Mononuclear cell (primary cell): ENCODE results near the gene SLC35F1. TPM values are rescaled to one million over a fixed set of nuclear protein-coding genes. Genes with fewer than 3 reads are reported as not detected.

Experiments used
- H3K27me3 ChIP-seq: 2 replicates; pipeline ENCODE4 v1.6.0; 2011; ENCODE audit warnings: low read length, control low read depth; ENCODE audit not compliant: insufficient read depth
- H3K4me1 ChIP-seq: 2 replicates; pipeline ENCODE4 v1.5.1; 2011; ENCODE audit warnings: mild to moderate bottlenecking, low read length, control low read depth; ENCODE audit not compliant: insufficient read depth
- H3K4me3 ChIP-seq: 2 replicates; pipeline ENCODE4 v1.5.1; 2011; ENCODE audit warnings: mild to moderate bottlenecking, low read length, moderate library complexity
- H3K9me3 ChIP-seq: 2 replicates; pipeline ENCODE4 v1.5.1; 2011; ENCODE audit warnings: low read depth, mild to moderate bottlenecking, control low read depth, low read length
- total RNA-seq: library from RNA; depleted of rRNA; stranded (reverse); fragments of >200 nt; gene quantifications from one replicate; pipeline ENCODE4 v1.2.3, GENCODE V29; 2012

Gene SLC35F1
- total RNA-seq, 1 donor: not detected

DNA sequence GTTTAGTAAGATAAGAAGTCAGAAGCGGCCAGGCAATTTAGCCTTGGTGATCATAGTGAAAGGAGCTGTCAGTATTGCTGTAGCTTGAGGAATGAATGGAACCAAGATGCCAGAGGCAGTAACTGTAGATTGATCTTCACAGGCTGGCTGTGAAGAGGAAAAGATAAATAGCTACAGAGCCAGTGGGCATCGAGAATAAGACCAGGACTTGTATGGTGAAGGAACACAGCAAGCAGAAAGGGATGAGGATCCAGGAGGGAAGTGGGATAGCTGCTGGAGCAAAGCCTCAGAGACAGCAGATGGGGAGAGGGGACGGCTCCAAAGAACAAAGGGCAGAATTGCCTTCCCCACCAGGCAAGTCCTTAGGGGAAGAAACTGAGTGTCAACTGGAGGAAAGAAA, 346.7 kb downstream of the SLC35F1 start:
- Histone ChIP-seq H3K4me1 (no peaks in the 10 kb centered on the region), H3K4me3 (no peak overlapping the region), H3K27me3 (no peaks in the 10 kb centered on the region), H3K9me3 (no peaks in the 10 kb centered on the region)

DNA sequence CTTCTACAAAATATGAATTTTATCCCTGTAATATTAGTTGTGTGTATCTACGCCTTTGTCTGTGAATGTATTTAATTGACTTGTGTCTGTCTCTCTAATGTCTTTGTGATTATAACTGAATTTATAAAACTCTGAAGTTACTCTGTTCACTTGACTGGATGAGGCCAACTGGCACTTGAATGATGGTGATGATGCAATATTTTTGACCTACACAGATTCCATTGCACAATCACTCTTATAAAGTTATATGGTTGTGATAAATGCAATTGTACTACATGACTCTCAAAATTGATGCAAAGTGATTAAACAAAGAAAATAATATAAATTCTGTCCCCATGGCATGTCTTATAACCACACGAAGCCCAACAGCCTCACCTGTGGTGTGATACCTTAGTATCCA, 353.8 kb downstream of the SLC35F1 start:
- H3K27me3 ChIP-seq: no peaks in the 10 kb centered on the region
- H3K4me1 ChIP-seq: no peaks in the 10 kb centered on the region
- no peak overlapping the region for H3K4me3 ChIP-seq
- H3K9me3 ChIP-seq: no peaks in the 10 kb centered on the region

DNA sequence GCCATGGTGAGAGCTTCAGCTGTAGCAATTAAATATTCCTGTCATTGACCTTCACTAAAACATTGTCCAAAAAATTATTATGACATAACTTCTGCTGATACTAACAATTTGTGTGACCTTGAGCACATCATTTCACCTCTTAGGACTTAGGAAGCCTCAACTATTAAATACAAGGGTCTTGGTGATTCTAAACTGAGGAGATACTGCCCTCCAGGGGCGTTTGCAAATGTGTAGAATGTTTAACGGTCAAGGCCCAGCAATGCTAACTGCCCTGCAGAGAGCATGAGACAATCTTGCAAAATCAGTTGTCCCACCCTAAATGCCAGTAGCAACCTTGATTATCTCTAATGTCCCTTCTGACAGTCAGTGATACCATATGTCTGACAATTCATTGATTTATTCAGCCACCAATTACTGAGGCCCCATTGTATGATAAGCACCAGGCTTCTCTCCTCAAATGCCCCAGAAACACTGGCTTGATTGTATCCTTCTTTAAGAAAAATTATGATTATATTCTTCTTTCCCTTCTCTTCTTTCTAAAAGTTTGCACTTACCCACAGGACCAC, 356.9 kb downstream of the SLC35F1 start:
- Histone ChIP-seq H3K4me1 (no peaks in the 10 kb centered on the region), H3K27me3 (no peaks in the 10 kb centered on the region), H3K4me3 (no peak overlapping the region), H3K9me3 (no peaks in the 10 kb centered on the region)

DNA sequence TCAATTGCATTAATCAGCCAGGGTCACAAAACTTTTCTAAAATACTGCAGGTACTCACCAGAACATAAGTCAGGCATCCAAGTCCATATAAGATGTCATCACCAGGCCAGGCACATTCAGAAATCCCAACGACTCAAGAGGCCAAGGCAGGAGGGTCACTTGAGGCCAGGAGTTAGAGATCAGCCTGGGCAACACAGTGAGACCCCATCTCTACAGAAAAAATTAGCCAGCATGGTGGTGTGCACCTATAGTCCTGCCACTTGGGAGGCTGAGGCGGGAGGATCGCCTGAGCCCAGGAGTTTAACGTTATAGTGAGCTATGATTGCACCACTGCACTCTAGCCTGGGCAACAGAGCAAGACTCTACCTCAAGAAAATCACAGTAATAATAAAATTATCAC, 362.6 kb downstream of the SLC35F1 start:
- H3K4me1 ChIP-seq: no peaks in the 10 kb centered on the region
- no peaks in the 10 kb centered on the region for H3K27me3 ChIP-seq
- H3K4me3 ChIP-seq: no peak overlapping the region
- H3K9me3 ChIP-seq: no peaks in the 10 kb centered on the region

DNA sequence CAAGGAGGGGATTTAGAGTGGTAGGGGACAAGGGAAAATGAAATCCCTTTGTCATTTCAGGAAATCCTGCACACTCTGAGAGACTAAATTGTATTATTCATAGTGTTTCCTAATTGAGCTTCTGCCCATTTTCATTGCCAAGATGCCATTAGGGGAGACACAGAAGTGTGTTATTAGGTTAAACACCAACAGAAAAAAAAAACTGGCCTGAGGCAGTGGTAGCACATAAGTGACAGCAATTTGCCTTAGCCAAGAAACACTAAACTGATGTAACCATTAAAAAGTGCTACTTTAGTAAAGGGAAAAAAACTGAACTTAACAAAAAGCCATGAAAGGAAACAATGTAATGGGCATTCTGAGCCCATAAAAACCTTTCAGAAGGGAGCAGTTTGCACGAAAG, 370.6 kb downstream of the SLC35F1 start:
- no peaks in the 10 kb centered on the region for H3K27me3 ChIP-seq
- H3K4me1 ChIP-seq: no peaks in the 10 kb centered on the region
- no peaks in the 10 kb centered on the region for H3K9me3 ChIP-seq
- H3K4me3 ChIP-seq: no peak overlapping the region

DNA sequence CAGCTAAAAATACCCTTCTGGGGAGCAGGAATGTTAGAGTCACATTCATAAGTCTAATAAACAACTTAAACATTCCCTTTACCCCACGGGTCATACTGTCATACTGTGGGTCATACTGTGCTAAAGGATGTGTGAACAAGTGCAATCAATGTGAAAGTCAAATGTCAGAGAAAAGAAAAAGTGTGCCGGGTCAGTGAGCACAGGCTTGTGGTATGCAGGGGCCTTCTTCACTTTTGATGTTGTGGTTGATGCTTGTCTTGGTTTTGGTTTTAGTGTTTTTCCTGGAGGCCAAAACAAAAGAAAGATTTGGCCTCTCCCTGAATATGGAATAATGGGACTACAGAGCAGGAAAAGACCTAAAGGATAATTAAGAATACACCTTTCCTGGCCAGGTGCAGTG, 373.1 kb downstream of the SLC35F1 start:
- no peaks in the 10 kb centered on the region for H3K27me3 ChIP-seq
- no peak overlapping the region for H3K4me3 ChIP-seq
- no peaks in the 10 kb centered on the region for H3K4me1 ChIP-seq
- H3K9me3 ChIP-seq: no peaks in the 10 kb centered on the region

DNA sequence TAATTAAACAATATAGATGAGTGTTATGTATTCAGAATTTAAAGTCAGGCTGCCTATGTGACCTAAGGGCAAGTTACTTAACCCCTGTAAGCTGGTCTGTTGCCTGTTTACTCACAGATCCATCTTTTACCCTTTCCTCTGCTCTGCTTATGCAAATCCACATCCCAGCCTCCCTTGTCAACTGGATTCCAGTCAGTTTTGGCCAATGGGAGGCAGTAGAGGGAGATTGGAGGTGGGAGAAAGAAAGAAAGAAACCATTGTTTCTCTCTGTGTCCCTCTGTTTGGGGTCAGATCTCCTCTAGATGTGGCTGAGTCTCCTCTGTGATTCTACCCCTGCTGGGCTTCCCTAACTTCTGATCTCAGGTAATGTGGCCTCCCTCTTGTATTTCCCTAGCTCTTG, 374.2 kb downstream of the SLC35F1 start:
- Histone ChIP-seq H3K4me3 (no peak overlapping the region), H3K9me3 (no peaks in the 10 kb centered on the region), H3K27me3 (no peaks in the 10 kb centered on the region), H3K4me1 (no peaks in the 10 kb centered on the region)

DNA sequence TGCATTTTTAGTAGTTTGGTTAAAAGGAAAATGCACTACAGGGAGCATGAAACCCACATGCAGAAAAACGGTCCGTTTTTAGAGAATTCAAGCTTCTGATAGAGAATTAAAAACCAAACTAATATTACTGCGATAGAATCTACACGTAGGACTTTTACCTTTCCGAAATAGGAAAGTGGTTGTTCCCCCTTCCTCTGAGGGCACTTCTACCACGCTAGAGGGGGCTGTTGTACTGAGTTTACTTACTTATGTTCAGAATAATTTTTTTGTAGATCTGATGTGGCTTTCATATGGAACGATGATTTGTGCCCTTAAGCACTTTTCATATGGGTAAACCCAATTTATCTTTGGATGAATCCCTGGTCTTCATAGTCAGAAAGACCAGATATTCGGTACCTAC, 376.7 kb downstream of the SLC35F1 start:
- H3K27me3 ChIP-seq: no peaks in the 10 kb centered on the region
- no peaks in the 10 kb centered on the region for H3K9me3 ChIP-seq
- no peak overlapping the region for H3K4me3 ChIP-seq
- no peaks in the 10 kb centered on the region for H3K4me1 ChIP-seq

DNA sequence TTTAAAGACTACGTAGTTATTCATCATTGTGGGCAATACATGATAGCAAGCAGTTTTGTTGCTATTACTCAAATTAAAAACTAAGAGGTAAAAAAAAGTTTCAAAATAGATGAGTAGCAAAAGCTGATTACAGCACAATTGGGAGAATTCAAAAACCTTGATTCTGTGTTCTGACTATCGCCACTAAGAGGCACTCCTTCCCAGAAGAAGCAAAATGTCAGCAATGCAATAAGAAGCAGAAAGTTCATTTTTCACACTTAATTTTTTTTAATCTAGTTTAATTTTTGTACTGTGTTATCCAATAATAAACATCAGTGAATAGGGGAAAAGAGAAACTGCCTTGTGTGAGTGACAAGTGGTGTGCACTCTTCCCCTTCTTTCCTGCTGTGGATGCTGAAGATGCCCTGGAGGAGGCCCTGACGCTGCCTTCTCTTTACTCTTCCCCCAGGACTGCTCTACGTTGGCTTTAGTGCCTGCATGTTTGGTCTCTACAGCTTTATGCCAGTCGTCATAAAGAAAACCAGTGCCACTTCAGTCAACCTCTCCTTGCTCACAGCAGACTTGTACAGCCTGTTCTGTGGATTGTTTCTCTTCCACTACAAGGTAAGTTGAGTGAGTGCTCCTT, 377.8 kb downstream of the SLC35F1 start:
- H3K4me3 ChIP-seq: no peak overlapping the region
- no peaks in the 10 kb centered on the region for H3K4me1 ChIP-seq
- H3K9me3 ChIP-seq: no peaks in the 10 kb centered on the region
- H3K27me3 ChIP-seq: no peaks in the 10 kb centered on the region

DNA sequence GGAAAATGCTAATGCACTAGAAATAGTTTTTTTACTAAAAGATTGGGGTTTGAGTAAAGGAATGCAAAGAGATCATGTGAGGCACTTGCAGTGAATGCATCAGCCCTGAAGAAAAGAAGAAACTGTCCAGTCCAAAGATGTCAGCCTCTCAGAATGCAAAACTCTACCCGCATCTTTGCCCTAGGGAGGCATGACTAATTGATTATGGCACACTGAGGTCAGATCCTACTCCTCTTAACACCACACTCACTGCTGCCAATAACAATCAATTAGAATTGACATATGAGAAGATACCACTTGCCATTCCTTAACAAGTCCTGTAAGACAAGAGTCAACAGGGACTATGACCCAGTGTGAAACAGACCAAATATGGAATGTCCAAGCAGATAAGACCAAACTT, 378.7 kb downstream of the SLC35F1 start:
- Histone ChIP-seq H3K9me3 (no peaks in the 10 kb centered on the region), H3K4me3 (no peak overlapping the region), H3K27me3 (no peaks in the 10 kb centered on the region), H3K4me1 (no peaks in the 10 kb centered on the region)

DNA sequence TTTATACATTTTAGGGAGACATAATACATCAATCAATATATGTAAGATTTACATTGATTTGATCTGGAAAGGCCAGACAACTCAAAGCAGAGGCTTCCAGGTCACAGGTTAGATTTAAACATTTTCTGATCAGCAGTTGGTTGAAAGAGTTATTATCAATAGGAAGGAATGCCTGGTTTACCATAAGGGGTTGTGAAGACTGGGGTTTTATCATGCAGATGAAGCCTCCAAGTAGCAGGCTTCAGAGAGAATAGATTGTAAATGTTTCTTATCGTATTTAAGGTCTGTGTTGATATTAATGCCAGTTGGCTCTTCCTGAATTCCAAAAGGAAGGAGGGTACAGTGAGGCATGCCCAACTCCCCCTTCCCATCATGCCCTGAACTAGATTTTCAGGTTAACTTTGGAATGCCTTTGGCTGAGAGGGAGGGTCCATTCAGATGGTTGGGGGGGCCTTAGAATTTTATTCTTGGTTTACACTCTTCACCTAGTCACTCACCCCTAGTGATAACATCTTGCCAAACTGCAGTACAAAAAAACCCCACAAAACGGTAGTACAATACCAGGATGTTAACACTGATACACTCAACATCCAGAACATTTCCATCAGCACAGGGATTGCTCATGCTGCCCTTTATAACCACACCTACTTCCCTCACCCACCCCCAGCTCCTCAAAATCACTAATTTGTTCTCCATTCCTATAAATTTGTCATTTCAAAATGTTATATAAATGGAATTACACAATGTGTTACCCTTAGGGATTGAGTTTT, 381.5 kb downstream of the SLC35F1 start:
- Histone ChIP-seq H3K4me1 (no peaks in the 10 kb centered on the region), H3K27me3 (no peaks in the 10 kb centered on the region), H3K4me3 (no peak overlapping the region), H3K9me3 (no peaks in the 10 kb centered on the region)

DNA sequence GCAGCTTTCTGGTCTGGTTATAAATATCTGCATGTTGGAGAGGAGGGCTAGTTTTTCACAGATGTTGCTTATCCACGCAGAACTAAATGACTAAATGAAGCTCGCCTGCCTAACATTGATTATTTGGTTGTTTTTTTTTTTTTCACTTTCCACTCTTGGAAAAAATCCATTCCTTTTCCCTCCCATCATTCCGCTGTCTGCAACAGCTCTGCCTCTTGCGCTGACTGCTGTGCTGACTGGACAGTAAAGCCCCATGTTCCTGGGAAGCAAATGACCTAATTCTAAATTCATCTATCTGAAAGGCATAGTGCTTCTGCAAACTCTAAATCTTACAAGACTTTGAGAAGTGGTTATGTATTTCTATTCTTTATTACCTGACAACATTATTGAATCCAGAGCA, 385.5 kb downstream of the SLC35F1 start:
- no peak overlapping the region for H3K4me3 ChIP-seq
- H3K9me3 ChIP-seq: no peaks in the 10 kb centered on the region
- peaks cover 2% of the 10 kb centered on the region for H3K27me3 ChIP-seq
- H3K4me1 ChIP-seq: no peaks in the 10 kb centered on the region

DNA sequence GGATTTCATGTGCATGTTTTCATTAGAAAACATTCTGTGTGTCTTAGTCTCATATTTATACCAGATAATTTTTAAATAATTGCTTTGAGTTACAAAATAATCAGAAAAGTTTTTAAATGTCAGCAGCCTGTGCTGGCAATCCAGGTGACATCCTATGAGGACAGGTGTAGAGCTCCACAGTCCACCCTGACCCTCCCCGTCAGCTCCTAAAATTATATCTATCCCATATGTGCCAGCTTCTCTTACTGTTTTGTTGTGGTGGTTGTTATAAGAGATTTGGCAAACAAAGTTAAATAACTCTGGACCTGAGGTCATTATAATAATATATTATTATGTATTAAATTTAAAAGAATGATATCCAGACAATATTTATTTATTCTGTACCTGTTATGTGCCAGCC, 387.8 kb downstream of the SLC35F1 start:
- H3K4me1 ChIP-seq: no peaks in the 10 kb centered on the region
- peaks cover 2% of the 10 kb centered on the region for H3K27me3 ChIP-seq
- no peak overlapping the region for H3K4me3 ChIP-seq
- no peaks in the 10 kb centered on the region for H3K9me3 ChIP-seq

DNA sequence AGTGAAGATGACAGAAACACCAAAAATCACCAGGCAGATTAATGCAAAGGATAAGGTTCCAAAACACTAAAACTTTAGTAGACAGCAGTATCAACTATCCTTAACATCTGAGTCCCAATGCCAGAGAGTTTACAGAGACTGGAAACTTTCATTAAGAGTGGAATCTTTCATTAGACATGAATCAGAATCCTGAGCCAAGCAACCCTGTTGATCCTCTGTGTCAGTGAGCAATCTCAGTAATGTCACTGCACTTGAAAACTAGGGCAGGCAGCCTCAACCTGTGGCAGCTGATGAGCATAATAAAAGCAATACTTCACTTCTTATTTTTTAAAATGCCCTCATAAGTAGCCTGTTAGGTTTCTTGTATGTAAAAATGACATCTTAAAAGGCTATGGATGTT, 388.3 kb downstream of the SLC35F1 start:
- Histone ChIP-seq H3K27me3 (peaks cover 2% of the 10 kb centered on the region), H3K9me3 (no peaks in the 10 kb centered on the region), H3K4me1 (no peaks in the 10 kb centered on the region), H3K4me3 (no peak overlapping the region)

DNA sequence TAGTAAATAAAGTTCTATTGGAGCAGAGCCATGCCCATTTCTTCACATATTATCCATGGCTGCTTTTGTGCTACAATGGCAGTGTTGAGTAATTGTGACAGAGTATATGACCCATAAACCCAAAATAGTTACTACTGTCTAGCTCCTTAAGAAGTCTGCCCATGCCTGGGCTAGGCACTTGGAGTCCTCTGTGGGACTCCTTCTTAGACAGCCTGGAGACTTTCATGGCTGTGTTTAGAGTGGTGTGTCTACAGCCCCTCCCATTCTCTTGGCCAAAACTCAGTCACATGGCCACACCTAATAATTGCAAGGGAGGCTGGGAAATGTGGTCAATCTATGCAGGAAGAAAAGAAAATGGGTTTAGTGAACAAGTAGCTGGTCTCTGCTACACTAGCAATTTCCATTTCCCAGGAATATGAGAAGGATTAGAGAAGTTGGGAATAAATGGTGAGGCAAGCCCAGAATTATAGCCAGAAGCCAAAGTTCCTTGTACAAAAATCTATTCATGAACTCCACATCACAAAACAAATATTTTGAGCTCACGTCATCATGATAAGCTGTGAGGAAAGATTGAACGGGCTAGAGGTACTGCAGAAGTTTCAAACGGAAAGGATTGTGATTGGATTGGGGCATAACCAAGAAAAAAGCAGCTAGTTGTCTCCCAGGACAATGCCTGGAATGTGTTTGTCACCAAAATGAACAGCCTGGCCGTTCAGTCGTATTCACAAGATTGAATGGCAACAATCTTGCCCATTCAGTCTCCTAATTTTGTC, 389.3 kb downstream of the SLC35F1 start:
- no peaks in the 10 kb centered on the region for H3K9me3 ChIP-seq
- H3K4me3 ChIP-seq: no peak overlapping the region
- H3K27me3 ChIP-seq: peaks cover 2% of the 10 kb centered on the region
- no peaks in the 10 kb centered on the region for H3K4me1 ChIP-seq
